Measurements from ENCODE around the gene TGM3.

DNA sequence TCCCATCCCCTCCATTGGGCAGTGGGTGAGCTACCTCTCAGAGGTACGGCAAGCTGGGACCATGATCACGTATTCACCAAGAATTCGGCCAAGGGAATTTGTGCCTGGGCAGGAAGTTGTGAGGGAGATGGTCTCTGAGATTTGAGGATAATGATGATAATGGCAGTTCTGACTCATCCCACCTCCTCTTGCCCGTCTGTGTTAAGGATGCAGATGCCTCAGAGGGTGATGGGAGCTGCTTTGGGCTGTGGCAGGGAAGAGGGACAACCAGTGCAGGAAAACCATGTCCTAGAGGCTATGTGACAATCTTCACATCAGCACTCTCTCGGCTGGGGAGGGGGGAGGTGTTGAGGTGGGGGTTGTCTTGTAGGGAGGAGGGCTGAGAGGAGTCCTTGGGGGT is 89.2 kb downstream of the TGM3 start:
- TF ChIP-seq POLR2A (IDR thresholded peaks at IDR 0.05; ENCODE audit: low read depth, low read length) (no peak), POLR2AphosphoS5 (IDR thresholded peaks at IDR 0.05; ENCODE audit: low read depth, low read length) (no peak), TAF1 (IDR thresholded peaks at IDR 0.05; ENCODE audit: low read depth, low read length) (no peak), PAX5 (IDR thresholded peaks at IDR 0.05; ENCODE audit: insufficient read depth, low read length, severe bottlenecking) (no peak), POU2F2 (IDR thresholded peaks at IDR 0.05; ENCODE audit: low read depth, low read length) (no peak)

Data from GM12891 (cell line).